ENCODE results near the gene NEURL3. TPM values are rescaled to one million over a fixed set of nuclear protein-coding genes. Genes with fewer than 3 reads are reported as not detected.
"Not testable (repeated sequence)": the region's sequence is repeated elsewhere in the genome, so short reads cannot be mapped to it uniquely, and the experiment has no call there.

The NEURL3 gene, protein sequence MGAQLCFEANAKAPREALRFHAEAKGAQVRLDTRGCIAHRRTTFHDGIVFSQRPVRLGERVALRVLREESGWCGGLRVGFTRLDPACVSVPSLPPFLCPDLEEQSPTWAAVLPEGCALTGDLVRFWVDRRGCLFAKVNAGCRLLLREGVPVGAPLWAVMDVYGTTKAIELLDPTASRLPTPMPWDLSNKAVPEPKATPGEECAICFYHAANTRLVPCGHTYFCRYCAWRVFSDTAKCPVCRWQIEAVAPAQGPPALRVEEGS
- not detected for total RNA-seq
- long read RNA-seq: 0 reads

DNA sequence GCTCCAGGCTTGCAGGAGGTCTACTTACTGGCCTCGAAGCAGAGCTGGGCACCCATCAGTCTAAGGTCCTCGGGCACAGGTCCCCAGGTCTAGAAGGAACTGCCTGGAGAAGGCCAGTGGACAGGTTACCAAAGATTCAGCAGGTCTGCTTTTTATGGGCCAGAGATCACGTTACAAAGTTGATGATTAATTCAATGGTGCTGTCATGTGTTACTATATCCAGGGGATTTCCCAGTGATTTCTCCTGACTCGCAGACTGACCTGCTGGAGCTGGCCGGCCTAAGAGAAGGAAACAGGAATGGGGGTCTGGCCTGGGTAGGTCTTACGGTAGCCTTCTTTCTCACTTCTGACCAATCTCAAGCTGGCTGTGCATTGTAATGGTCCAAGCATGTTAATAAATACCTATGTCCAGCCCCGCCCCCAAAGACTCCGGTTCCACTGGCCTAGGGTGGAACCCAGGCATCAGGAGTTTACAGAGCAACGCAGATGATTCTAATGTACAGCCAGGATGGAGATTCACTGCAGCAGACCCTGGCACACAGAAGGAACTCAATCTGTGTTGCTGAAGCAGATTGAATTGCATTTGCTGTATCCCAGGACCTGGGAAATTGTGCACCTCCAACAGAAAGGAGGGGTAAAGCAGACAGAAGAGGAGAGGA lies at the start of gene NEURL3:
TSS of gene NEURL3 (minus strand) at position 127 of the 659 bp plus-strand sequence. CDS start at position 56, 71 bp downstream.
- intact Hi-C loops (cut with DNase I): loop anchor here (5.0 to 10.0 kb wide), 3 partner anchors 158 to 371 kb away; partner anchors contain the start of genes ASTL and SNRNP200
- no peak for DNase-seq (ENCODE audit: low spot score)

DNA sequence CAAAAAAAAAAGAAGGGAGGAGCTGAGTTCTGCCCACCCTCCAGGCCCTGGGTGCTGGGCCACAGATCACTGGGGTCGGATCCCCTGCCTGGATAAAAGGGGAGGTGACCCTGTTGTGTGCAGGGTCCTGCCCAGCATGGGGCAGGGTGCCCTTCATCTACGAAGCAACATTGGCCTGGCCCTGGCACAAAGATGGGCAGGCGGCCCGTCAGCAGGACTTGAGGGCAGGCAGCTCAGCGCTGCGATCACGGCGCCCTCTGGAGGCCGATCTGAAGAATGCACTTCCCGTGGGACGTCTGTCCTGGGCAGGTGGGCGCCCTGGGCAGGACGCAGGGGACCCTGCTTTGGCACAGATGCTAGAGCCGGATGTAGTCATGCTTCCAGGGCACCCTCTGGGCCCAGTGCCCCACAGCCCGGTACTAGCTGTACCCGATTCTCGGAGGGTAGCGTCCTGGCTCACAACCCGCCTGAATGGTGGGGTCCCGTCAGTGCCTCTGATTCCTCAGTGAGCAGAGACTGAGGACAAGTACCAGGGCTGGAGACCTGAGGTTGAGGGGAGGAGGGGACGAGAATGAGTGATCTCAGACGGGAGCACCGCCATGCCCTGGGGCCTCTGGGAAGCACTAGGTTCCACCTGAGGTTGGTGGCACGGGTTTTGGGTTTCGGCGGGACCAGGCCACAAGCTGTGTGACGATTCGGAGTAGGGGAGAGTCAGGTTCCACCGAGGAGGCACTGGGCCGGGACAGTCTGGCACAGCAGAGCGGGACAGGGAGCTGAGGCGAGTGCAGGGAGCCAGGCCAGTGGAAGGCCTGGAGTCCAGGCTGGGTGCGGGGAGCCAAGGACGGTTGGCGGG lies 49.4 kb upstream of the NEURL3 start:
- peak; percentile 90 for DNase-seq (ENCODE audit: low spot score)
- intact Hi-C loops (cut with DNase I): loop anchor here (5.0 to 10.0 kb wide), 4 partner anchors 147 to 400 kb away; partner anchors contain the start of gene CNNM4

DNA sequence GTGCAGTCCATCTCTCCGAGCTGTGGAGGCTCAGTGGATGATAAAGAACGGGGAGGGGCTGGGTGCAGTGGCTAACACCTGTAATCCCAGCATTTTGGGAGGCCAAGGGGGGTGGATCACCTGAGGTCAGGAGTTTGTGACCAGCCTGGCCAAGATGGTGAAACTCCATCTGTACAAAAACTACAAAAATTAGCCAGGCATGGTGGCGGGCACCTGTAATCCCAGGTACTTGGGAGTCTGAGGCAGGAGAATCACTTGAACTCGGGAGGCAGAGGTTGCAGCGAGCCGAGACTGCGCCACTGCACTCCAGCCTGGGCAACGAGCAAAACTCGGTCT lies 48.8 kb upstream of the NEURL3 start:
- not testable (repeated sequence) for DNase-seq (ENCODE audit: low spot score)
- intact Hi-C loops (cut with DNase I): loop anchor here (2.0 to 10.0 kb wide), 5 partner anchors 45 to 401 kb away; partner anchors contain the start of gene CNNM4

DNA sequence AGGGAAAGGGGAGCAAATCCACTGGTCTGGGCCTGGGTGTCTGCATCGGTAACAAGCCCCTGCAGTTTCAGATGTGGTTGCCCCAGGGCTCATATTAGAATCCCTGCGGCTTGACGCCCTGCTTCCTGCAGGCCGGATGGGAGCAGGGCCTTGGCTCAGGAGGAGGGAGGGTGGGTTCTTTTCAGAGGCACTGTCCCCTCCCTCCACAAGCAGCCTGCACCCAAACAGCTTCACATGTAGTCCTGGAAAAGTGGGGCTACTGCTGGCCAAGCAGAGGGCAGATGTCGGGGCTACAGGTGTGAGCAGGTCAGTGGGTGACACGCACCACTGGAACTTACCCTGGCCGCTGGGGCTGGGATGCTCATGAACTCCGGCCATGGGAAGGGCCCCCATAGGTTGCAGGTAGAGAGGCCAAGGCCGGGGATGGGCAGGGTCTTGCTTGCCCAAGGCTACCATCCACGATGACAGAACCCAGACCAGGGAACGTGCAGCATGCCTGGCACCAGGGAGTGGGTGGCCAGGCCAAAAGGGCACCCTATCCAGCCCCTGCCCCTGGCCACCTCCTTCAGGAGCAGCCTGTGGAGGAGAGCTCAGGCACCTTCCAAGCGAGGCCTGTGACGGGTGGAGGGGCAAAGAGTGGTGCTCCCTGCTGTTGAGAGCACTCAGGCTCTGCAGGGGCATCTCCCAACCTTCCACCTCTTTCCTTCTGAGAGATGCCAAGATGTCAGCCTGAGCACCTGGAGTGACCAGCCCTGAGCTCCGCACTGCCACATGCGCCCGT lies 48.2 kb upstream of the NEURL3 start:
- no peak for DNase-seq (ENCODE audit: low spot score)
- intact Hi-C loops (cut with DNase I): loop anchor here (2.0 to 10.0 kb wide), 5 partner anchors 45 to 401 kb away; partner anchors contain the start of gene CNNM4

DNA sequence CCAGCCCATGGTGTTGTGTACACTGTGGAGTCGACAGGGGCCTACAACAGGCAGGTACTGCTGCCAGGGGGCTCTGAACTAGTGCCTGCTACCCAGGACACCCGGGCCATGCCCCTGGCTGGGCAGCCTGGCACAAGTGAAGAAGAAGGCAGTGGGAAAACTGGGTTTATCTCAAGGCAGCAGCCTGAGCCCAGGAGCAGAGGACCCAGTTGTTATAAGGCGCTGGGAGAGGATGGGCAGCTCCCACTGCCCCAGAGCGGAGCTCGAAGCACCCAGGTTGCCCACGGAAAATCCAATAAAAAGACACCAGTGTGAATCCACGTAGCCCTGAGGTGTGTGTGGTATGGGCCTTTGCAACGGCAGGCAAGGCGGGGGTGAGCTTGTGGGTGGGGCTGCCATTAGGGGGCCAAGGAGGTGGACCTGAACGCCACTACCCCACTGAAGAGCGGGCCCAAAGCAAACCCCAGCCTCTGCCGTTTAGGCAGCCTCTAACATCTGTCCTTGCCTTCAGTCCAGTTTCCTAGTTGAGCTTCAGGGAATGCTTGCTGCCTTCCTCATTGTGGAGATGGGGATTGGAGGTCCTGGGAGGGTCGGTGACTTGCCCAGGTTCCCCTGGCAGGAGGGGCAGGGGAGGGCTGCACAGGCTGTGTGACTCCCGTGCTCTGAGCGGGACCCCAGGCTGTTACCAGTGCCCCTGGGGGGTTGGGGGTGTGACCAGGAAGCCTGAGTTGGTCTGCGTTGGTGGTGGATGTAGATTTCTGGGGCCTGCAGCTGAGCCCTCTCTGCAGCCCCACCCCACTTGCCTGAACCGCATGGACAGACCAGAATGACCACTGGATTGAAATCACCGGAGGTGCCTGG lies 47.4 kb upstream of the NEURL3 start:
- no peak for DNase-seq (ENCODE audit: low spot score)
- intact Hi-C loops (cut with DNase I): loop anchor here (2.0 to 10.0 kb wide), 5 partner anchors 44 to 402 kb away; partner anchors contain the start of gene CNNM4

DNA sequence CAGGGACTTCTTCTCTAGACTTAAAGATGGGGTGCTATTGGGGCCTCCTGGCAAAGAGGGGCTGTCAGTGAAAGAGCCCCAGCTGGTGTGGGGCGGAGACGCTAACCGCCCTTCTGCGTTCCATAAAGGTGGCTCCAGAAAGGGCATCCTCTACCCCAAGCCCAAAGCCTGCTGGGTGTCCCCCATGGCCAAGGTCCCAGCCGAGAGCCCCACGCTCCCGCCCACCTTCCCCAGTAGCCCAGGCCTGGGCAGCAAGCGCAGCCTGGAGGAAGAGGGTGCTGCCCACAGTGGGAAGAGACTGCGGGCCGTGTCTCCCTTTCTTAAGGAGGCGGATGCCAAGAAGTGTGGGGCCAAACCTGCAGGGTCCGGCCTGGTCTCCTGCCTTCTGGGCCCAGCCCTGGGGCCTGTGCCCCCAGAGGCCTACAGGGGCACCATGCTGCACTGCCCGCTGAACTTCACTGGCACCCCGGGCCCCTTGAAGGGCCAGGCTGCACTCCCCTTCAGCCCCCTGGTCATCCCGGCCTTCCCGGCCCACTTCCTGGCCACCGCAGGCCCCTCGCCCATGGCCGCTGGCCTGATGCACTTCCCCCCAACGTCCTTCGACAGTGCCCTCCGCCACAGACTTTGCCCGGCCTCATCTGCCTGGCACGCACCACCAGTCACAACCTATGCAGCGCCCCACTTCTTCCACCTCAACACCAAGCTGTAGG lies 46.6 kb upstream of the NEURL3 start:
- intact Hi-C loops (cut with DNase I): loop anchor here (2.0 to 10.0 kb wide), 5 partner anchors 43 to 403 kb away; partner anchors contain the start of gene CNNM4
- DNase-seq (ENCODE audit: low spot score): no peak

DNA sequence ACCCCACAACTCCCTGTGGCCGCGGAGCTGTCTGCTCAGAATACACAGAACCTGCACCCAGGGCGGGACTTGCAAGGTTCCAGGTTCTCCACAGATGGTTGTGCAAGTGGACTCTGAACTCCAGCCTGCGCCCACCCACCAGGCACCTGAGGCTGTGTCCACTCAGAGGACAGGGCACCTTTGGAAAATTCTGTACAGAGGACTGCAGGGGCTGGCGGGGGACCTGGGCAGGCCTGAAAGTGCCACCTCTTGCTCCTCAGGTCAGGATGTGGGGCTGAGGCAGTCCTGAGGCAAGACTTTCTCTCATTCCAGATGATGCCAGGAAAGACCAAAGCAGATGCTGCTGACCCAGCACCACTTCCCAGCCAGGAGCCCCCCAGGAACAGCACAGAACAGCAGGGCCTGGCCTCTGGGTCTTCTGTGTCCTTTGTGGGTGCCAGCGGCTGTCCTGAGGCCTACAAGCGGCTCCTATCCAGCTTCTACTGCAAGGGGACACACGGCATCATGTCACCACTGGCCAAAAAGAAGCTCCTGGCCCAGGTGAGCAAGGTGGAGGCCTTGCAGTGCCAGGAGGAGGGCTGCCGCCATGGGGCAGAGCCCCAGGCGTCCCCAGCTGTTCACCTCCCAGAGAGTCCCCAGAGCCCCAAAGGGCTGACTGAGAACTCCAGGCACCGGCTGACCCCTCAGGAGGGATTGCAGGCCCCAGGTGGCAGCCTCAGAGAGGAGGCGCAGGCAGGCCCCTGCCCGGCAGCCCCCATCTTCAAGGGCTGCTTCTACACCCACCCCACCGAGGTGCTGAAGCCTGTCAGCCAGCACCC lies 45.8 kb upstream of the NEURL3 start:
- no peak for DNase-seq (ENCODE audit: low spot score)
- intact Hi-C loops (cut with DNase I): loop anchor here (5.0 to 10.0 kb wide), 4 partner anchors 144 to 404 kb away; partner anchors contain the start of gene CNNM4

DNA sequence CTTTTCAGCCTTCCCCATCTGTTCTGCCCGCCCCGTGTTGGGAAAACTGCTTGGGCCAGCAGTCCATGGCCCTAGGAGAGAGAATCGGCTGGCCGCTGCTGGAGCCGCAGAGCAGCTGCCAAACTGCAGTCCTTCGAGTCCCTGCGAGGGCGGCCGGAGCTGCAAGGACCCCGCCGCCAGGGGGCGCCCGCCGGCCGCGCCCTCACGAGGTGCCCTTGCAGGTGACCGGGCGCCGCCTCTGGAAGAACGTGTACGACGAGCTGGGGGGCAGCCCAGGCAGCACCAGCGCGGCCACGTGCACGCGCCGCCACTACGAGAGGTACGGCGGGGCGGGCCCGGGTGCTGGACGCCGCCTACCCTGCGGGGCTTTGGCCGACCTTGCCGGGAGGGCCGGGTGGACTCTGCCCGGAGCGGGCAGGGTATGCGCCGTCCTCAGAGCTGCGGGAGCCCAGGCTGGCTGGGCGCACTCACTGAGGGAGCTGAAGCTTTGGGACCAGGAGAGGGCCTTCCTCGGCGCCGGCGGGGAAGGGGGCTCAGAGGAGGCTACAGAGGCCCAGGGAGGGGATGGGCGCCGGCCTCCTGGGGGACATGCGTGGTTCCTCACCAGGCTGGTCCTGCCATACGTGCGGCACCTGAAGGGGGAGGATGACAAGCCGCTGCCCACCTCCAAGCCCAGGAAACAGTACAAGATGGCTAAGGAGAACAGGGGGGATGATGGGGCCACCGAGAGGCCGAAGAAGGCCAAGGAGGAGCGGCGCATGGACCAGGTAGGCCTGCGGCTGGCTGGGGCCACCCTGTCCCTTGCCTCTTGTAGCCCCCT lies 45.0 kb upstream of the NEURL3 start:
- intact Hi-C loops (cut with DNase I): loop anchor here (5.0 to 10.0 kb wide), 4 partner anchors 143 to 405 kb away; partner anchors contain the start of gene CNNM4
- no peak for DNase-seq (ENCODE audit: low spot score)

DNA sequence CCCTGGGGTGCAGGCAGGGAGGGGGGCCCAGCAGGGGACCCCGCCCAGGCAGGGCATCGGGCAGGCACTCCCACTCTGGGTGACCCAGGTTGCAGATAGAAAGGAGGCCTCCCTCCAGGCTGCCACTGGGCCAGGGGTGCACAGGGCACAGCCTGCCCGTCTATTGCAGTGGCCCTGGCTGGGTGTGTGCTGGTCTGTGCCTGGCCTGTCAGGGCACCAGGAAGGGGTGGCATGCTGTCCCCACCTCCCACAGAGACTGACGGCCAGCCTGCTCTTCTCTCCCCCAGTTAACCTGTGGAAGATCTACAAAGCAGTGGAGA lies 44.3 kb upstream of the NEURL3 start:
- intact Hi-C loops (cut with DNase I): no loop called here
- no peak for DNase-seq (ENCODE audit: low spot score)

DNA sequence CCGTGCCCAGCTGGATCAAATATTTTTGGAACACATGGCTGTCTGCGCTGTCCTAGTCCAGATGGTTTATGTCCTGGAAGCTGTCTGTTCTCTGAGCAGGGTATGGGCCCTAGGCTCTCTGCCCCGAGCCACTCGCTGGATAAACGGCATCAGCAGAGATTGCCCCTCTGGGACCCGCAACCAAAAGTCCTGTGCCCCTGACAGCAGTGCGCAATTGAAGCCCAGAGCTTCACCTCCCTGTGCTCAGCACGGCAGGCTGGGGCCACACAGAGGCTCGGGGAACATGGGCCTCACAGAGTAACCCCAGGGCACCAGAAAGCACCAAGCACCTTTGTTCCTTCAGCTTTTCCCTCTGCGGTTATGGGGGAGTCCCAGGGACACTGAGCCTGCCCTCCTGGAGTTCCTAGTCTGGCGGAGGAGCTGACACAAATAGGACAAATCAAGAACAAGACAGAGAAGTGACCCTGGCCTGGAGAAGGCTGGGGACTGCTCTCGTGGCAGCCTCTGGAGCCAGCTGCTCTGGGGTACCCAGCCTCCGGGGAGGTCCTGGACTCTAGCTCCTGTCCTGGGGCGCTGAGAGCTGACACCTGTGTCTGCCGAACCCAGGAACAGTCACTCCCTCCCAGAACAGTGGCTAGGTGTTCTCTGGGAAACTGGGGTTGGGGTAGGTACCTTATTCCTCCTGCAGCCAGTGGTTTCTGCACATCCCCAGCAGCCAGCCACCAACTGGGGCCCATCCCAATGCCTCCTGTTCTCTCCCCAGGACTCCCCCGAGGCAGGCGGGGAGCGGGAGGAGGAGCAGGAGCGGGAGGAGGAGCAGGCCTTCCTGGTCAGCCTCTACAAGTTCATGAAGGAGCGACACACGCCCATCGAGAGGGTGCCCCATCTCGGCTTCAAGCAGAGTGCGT lies 43.7 kb upstream of the NEURL3 start:
- no peak for DNase-seq (ENCODE audit: low spot score)
- intact Hi-C loops (cut with DNase I): no loop called here

DNA sequence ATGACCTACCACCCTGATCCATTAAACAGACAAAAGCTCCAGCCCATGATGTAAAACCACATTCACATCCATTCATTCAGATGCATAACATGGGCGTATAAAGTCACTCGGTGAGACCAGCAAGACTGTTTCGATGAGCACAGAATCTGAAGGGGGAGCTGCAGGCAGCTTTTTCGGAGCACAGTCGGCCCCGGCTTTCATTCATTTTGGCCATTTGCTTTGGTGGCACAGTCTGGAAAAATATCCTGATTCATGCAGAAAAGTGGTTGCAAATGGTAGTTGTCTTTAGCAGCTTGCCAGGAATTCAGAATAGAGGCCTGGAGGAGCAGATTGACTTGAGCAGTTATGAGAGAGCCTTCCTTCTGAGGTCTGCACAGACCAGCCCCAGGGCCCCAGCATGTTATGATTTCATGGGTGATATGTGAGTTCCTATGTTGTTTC lies 42.6 kb upstream of the NEURL3 start:
- intact Hi-C loops (cut with DNase I): no loop called here
- no peak for DNase-seq (ENCODE audit: low spot score)

DNA sequence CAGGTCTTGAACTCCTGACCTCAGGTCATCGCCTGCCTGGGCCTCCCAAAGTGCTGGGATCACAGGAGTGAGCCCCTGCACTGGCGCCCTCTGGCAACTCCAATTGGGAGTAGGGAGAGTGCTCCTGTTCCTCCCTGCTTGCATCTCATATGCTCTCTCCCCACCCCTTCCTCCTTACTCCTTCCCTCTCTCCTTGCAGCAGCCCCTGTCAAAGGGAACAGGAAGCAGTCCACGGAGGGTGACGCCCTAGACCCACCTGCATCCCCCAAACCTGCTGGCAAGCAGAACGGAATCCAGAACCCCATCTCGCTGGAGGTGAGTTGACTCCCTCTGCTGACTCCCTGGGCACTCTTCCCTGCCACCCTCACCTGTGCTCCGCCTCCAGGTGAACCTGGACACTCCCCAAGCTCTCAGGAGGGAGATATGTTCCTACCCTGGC lies 42.1 kb upstream of the NEURL3 start:
- intact Hi-C loops (cut with DNase I): no loop called here
- DNase-seq (ENCODE audit: low spot score): no peak

DNA sequence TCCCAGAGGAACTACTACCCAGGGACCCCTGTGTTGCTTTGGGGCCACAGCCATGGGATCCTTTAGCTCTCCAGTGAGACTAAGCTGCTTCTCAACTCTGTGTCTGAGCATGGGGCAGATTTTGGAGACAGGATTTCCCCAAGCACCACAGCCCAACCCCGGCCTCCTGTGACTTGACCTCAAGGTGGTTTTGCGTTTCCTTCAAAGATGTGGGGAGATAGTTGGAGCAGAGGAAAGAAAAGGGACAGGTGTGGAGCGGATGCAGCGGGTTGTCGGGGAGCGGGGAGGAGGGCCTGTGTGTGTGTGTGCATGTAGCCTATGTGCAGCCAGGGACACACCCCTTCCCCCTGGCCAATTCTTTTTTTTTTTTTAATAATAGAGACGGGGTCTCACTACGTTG lies 41.6 kb upstream of the NEURL3 start:
- DNase-seq (ENCODE audit: low spot score): no peak
- intact Hi-C loops (cut with DNase I): no loop called here

DNA sequence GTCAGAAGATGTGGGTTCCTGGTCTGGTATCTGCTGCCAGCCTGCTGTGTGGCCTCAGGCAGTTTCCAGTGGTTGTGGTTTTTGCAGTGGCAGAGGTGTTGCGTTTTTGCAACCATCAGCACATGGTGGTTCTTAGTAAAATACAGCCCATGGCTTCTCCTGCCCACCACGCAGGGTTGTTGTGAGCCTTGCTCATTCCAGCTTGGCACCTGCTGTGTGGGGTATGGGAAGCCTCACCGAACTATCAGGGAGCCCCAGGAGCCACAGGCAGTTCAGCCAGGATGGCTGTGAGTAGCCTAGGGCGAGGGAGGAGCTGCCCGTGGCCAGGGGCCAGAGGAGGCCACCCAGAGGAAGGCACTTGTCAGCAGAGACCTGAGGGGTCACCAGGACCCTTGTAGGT lies 41.2 kb upstream of the NEURL3 start:
- intact Hi-C loops (cut with DNase I): no loop called here
- DNase-seq (ENCODE audit: low spot score): no peak
